ENCODE data around the gene SFRP4.
A peak's percentile ranks its signal among the peaks of the same experiment; 100 is the strongest.

Gene SFRP4

GRCh38 chr7:37925620-37926019 lies 9.0 kb upstream of the SFRP4 start:
- no peak overlapping the region for H3K4me3 ChIP-seq (replicated peaks in 1 of 2; ENCODE audit: low read depth in 2 of 2, low read length in 2 of 2)
- no peak for TF ChIP-seq CTCF (IDR thresholded peaks at IDR 0.05; ENCODE audit: low read depth, low read length)
- DNase-seq (ENCODE audit: low read depth in 2 of 2), result no peak

- TF ChIP-seq CTCF (IDR thresholded peaks at IDR 0.05; ENCODE audit: low read depth, low read length), result no peak
- DNase-seq (ENCODE audit: low read depth in 2 of 2), result no peak
- no peak overlapping the region for H3K4me3 ChIP-seq (replicated peaks in 1 of 2; ENCODE audit: low read depth in 2 of 2, low read length in 2 of 2)
These were observed 7.9 kb upstream of the SFRP4 start for GRCh38 chr7:37924491-37925041.

- no peak overlapping the region for H3K4me3 ChIP-seq (replicated peaks in 1 of 2; ENCODE audit: low read depth in 2 of 2, low read length in 2 of 2)
- no peak for TF ChIP-seq CTCF (IDR thresholded peaks at IDR 0.05; ENCODE audit: low read depth, low read length)
- DNase-seq (ENCODE audit: low read depth in 2 of 2), result no peak
These were observed 7.4 kb upstream of the SFRP4 start for GRCh38 chr7:37923996-37924395.

GRCh38 chr7:37921876-37922275 lies 5.3 kb upstream of the SFRP4 start:
- no peak overlapping the region for H3K4me3 ChIP-seq (replicated peaks in 1 of 2; ENCODE audit: low read depth in 2 of 2, low read length in 2 of 2)
- TF ChIP-seq CTCF (IDR thresholded peaks at IDR 0.05; ENCODE audit: low read depth, low read length), result no peak
- no peak for DNase-seq (ENCODE audit: low read depth in 2 of 2)

- TF ChIP-seq CTCF (IDR thresholded peaks at IDR 0.05; ENCODE audit: low read depth, low read length), result peak; percentile 26
- peak overlapping the region; percentile 54 to 62 for H3K4me3 ChIP-seq (replicated peaks in 1 of 2; ENCODE audit: low read depth in 2 of 2, low read length in 2 of 2)
- peak in 1 of 2 donors; percentile 38 for DNase-seq (ENCODE audit: low read depth in 2 of 2)
These were observed 4.5 kb upstream of the SFRP4 start for GRCh38 chr7:37920849-37921805.

GRCh38 chr7:37920305-37920848 lies 3.8 kb upstream of the SFRP4 start, which contains the start of gene EPDR1:
Gene EPDR1, plus strand, starts transcription at chr7:37920640. Its CDS starts 300 bp downstream, at chr7:37920940.
- peak within 1 kb of the TSS; percentile 54 to 62 for H3K4me3 ChIP-seq (replicated peaks in 1 of 2; ENCODE audit: low read depth in 2 of 2, low read length in 2 of 2)
- TF ChIP-seq CTCF (IDR thresholded peaks at IDR 0.05; ENCODE audit: low read depth, low read length), result peak; percentile 20
- DNase-seq (ENCODE audit: low read depth in 2 of 2), result peak in 1 of 2 donors; percentile 41

Data from cardiac fibroblast (primary cell).